GM06990 (cell line): Measurements from ENCODE around the gene ZNF341.
"Not testable (repeated sequence)": the region's sequence is repeated elsewhere in the genome, so short reads cannot be mapped to it uniquely, and the experiment has no call there.

Experiments used
- DNase-seq: peaks from one replicate; pipeline ENCODE4 v3.0.0-alpha.2; 2011; ENCODE audit not compliant: insufficient read length; ENCODE audit errors: extremely low read depth
- H3K27me3 ChIP-seq: replicated peaks from 2 replicates; pipeline ENCODE4 v1.6.0; 2011; ENCODE audit warnings: low read length; ENCODE audit not compliant: control insufficient read depth, insufficient read depth
- H3K36me3 ChIP-seq: 2 replicates; pipeline ENCODE4 v1.5.1; 2011; ENCODE audit warnings: low read length; ENCODE audit not compliant: control insufficient read depth, insufficient read depth
- H3K4me3 ChIP-seq: replicated peaks from 2 replicates; pipeline ENCODE4 v1.5.1; 2011; ENCODE audit warnings: low read depth, mild to moderate bottlenecking, control low read depth, low read length
- TF ChIP-seq, protein P1 (sequence below): IDR thresholded peaks from 2 replicates; pipeline ENCODE4 v1.5.1; 2011; ENCODE audit warnings: low read length, control low read depth, mild to moderate bottlenecking, inconsistent platforms; ENCODE audit not compliant: insufficient read depth, poor library complexity, severe bottlenecking

The ZNF341 gene

DNA sequence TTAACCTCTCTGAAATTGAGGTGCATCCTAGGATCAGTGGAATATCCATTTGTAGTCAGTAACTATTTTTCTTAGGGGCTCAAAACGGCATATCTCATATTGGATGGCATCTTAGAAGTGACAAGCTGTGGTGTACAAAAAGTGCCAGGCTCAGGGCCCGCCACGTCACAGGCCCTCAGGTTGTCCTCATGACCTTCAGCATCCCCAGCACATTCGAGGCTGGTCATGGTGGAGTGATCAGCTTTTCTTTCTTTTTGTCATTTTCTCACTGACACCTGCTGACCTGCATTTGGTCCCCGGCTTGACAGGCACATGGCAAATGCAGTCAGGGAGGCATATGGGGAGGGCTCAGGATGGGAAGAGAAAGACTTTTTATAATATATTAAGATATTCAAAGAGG lies 38.5 kb upstream of the ZNF341 start:
- Histone ChIP-seq H3K4me3 (no peak overlapping the region), H3K27me3 (no peaks in the 10 kb centered on the region), H3K36me3 (no peaks in the 10 kb centered on the region)
- TF ChIP-seq, protein P1, sequence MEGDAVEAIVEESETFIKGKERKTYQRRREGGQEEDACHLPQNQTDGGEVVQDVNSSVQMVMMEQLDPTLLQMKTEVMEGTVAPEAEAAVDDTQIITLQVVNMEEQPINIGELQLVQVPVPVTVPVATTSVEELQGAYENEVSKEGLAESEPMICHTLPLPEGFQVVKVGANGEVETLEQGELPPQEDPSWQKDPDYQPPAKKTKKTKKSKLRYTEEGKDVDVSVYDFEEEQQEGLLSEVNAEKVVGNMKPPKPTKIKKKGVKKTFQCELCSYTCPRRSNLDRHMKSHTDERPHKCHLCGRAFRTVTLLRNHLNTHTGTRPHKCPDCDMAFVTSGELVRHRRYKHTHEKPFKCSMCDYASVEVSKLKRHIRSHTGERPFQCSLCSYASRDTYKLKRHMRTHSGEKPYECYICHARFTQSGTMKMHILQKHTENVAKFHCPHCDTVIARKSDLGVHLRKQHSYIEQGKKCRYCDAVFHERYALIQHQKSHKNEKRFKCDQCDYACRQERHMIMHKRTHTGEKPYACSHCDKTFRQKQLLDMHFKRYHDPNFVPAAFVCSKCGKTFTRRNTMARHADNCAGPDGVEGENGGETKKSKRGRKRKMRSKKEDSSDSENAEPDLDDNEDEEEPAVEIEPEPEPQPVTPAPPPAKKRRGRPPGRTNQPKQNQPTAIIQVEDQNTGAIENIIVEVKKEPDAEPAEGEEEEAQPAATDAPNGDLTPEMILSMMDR, result no peak
- no peak for DNase-seq

DNA sequence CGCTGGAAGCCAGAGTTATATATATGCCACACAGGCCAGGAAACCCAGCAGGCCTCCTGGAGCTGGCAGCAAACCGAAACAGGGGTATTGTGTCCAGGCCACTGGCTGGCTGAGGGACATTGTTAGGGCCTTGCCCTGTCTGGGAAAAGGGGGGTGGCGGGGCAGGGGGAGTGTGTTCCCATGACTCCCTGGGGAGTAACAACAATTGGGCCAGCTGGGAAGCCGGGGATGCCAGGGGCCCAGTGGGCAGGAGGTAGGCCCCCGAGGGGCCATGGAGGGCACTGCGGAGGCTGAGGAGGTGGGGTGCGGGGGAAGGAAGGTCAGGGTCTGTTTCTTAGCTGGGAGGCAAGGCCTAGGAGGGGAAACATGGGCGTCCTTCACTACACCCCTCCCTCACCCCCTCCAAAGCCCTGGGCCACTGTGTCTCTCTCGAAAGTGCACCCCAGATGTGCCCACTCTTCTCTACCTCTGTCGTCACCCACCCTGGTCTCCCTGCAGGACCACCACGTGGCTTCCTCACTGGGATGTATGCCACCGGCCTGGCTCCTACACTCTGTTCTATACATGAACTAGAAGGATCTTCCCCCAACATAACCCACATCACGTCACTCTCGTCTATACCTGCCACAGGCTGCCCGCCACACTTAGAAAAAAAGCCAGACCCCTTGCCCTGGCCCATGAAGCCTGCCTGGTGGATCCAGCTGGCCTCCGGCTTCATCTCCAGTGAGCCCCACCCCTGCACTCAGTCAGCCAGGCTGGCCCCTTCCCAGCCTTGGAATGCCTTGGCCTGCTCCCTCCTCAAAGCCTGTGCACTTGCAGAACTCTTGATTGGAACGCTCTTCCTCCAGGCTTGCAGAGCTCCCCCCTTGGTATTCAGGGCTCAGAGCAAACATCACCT lies 37.8 kb upstream of the ZNF341 start:
- Histone ChIP-seq H3K36me3 (no peaks in the 10 kb centered on the region), H3K4me3 (no peak overlapping the region), H3K27me3 (no peaks in the 10 kb centered on the region)
- no peak for DNase-seq
- TF ChIP-seq, protein P1, result no peak

GRCh38 chr20:33694639-33695012 lies 37.2 kb upstream of the ZNF341 start:
- H3K4me3 ChIP-seq, result no peak overlapping the region
- no peak for DNase-seq
- no peaks in the 10 kb centered on the region for H3K27me3 ChIP-seq
- TF ChIP-seq, protein P1, result no peak
- H3K36me3 ChIP-seq, result no peaks in the 10 kb centered on the region

DNA sequence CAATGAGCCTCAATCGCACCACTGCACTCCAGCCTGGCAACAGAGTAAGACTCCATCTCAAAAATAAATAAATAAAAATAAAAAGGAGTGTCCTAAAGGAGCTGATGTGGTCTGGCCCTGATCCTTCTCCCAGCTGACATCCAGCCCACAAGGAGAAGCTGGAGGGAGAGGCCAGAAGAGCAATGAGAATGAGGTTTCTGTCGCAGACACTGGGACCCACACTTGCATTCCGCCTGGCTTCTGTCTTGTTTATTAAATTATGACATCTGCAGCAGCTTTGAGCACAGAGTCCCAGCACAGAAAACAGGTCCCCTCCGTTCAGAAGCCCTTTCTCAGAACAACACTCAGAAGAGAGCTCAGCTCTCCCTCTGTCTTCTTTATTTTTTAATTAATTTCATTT lies 35.3 kb upstream of the ZNF341 start:
- Histone ChIP-seq H3K27me3 (no peaks in the 10 kb centered on the region), H3K4me3 (no peak overlapping the region), H3K36me3 (no peaks in the 10 kb centered on the region)
- no peak for DNase-seq
- TF ChIP-seq, protein P1, result no peak

- no peak for DNase-seq
- Histone ChIP-seq H3K4me3 (no peak overlapping the region), H3K36me3 (no peaks in the 10 kb centered on the region), H3K27me3 (no peaks in the 10 kb centered on the region)
- TF ChIP-seq, protein P1, result no peak
Observed at GRCh38 chr20:33697129-33697528, 34.7 kb upstream of the ZNF341 start.

DNA sequence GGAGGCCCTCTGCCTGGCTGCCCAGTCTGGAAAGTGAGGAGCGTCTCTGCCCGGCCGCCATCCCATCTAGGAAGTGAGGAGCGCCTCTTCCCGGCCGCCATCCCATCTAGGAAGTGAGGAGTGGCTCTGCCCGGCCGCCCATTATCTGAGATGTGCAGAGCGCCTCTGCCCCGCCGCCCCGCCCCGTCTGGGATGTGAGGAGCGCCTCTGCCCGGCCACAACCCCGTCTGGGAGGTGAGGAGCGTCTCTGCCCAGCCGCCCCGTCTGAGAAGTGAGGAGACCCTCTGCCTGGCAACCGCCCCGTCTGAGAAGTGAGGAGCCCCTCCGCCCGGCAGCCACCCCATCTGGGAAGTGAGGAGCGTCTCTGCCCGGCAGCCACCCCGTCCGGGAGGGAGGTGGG lies 32.8 kb upstream of the ZNF341 start:
- H3K36me3 ChIP-seq, DNase-seq, H3K4me3 ChIP-seq, H3K27me3 ChIP-seq: not testable (repeated sequence)

GRCh38 chr20:33700696-33701441 lies 30.9 kb upstream of the ZNF341 start:
- not testable (repeated sequence) for DNase-seq, H3K4me3 ChIP-seq, H3K36me3 ChIP-seq, H3K27me3 ChIP-seq
